OCI-LY7 (cell line): ENCODE measurements around the gene MEF2B.

Experiments used
- EZH2phosphoT487 ChIP-seq: fragments of 200-600 bp; sonication (generic); IDR thresholded peaks from 2 replicates; pipeline ENCODE4 v1.6.1; 2018; ENCODE audit warnings: low read depth, borderline replicate concordance, mild to moderate bottlenecking, mixed run types, antibody characterized with exemption, low read length, moderate library complexity, mixed read lengths
- TF ChIP-seq, protein P1 (sequence below): fragments of 200-600 bp; sonication (generic); conservative IDR thresholded peaks from 2 replicates; pipeline ENCODE4 v1.5.1; 2014; ENCODE audit warnings: mild to moderate bottlenecking, antibody characterized with exemption, low read length, moderate library complexity, mixed read lengths

DNA sequence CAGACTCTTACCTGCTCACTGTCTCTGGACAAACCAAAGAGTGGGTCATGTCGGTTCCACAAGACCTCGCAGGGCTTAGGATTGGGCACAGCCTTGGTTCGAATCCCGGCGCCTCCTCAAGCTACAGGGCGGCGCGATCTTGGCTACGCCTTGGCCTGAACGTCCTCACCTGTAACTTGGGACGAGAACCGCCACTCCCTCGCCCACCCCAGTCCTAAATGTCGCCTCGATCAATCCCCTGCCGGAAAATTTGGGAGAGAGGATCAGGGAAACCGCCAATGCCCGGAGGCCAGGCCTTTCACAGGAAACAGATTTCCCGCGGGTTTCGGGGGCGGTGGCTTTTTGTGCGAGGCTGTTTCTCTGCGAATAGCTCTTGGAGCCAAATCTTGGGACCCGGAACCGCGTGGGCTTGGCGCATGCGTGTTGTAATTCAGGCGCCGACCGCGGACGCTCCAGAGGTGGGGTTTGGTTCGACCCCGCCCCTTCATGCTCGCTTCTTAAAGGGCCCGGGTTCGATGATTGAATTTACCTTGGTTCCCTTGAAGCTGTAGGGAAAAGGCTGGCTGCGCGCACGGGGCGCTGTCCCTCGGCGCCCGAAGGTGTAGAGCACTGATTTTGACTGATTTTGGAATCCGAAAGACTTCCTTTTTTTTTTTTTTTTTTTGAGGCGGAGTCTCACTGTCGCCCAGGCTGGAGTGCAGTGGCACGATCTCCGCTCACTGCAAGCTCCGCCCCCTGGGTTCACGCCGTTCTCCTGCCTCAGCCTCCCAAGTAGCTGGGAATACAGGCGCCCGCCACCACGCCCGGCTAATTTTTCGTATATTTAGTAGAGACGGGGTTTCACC lies 33.2 kb upstream of the MEF2B start, which contains the start of gene NR2C2AP:
- TF ChIP-seq, protein P1, sequence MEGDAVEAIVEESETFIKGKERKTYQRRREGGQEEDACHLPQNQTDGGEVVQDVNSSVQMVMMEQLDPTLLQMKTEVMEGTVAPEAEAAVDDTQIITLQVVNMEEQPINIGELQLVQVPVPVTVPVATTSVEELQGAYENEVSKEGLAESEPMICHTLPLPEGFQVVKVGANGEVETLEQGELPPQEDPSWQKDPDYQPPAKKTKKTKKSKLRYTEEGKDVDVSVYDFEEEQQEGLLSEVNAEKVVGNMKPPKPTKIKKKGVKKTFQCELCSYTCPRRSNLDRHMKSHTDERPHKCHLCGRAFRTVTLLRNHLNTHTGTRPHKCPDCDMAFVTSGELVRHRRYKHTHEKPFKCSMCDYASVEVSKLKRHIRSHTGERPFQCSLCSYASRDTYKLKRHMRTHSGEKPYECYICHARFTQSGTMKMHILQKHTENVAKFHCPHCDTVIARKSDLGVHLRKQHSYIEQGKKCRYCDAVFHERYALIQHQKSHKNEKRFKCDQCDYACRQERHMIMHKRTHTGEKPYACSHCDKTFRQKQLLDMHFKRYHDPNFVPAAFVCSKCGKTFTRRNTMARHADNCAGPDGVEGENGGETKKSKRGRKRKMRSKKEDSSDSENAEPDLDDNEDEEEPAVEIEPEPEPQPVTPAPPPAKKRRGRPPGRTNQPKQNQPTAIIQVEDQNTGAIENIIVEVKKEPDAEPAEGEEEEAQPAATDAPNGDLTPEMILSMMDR = no peak
- TF ChIP-seq EZH2phosphoT487 = no peak
